GM12865 (cell line): ENCODE results near the gene SLC39A5.

Experiments used
- DNase-seq: peaks from one replicate; pipeline ENCODE4 v3.0.0; 2010; ENCODE audit warnings: low read depth
- H3K4me3 ChIP-seq: 2 replicates; pipeline ENCODE4 v1.5.1; 2011; ENCODE audit warnings: mild to moderate bottlenecking, low read depth, low read length, control low read depth
- CTCF ChIP-seq: IDR thresholded peaks from 2 replicates; pipeline ENCODE4 v1.5.1; 2011; ENCODE audit warnings: low read length, control low read depth, low read depth, inconsistent platforms; ENCODE audit not compliant: insufficient read depth; ENCODE audit errors: missing control alignments

Gene SLC39A5

GRCh38 chr12:56229916-56230431 is at the start of gene SLC39A5:
TSS of gene SLC39A5 (plus strand) at chr12:56230051. CDS start at chr12:56231275, 1,224 bp downstream.
- H3K4me3 ChIP-seq, result no peak within 1 kb of the TSS
- no peak for TF ChIP-seq CTCF
- DNase-seq, result no peak

GRCh38 chr12:56186957-56187356 is 42.9 kb upstream of the SLC39A5 start:
- TF ChIP-seq CTCF, result no peak
- DNase-seq, result no peak
- H3K4me3 ChIP-seq, result no peak overlapping the region

GRCh38 chr12:56188131-56188777 is 41.6 kb upstream of the SLC39A5 start:
- H3K4me3 ChIP-seq, result peak overlapping the region; percentile 73
- peak; percentile 23 for DNase-seq
- no peak for TF ChIP-seq CTCF

GRCh38 chr12:56188778-56189098 is 41.1 kb upstream of the SLC39A5 start:
- DNase-seq, result peak; percentile 22
- peak overlapping the region; percentile 73 for H3K4me3 ChIP-seq
- no peak for TF ChIP-seq CTCF

GRCh38 chr12:56189099-56189917 is 40.5 kb upstream of the SLC39A5 start, which contains the start of gene SMARCC2:
TSS of gene SMARCC2 (minus strand) at chr12:56189483. CDS start at chr12:56189461, 22 bp downstream.
- peak; percentile 91 for DNase-seq
- TF ChIP-seq CTCF, result peak; percentile 83
- H3K4me3 ChIP-seq, result peak within 1 kb of the TSS; percentile 73

GRCh38 chr12:56189918-56190694 is 39.7 kb upstream of the SLC39A5 start:
- H3K4me3 ChIP-seq, result peak overlapping the region; percentile 57
- no peak for TF ChIP-seq CTCF
- DNase-seq, result peak; percentile 94
